DMS153 (cell line): ENCODE data around the gene GRK4.
"Not testable (repeated sequence)": the region's sequence is repeated elsewhere in the genome, so short reads cannot be mapped to it uniquely, and the experiment has no call there.

Experiments
- DNase-seq: peaks from one replicate; lab custom pipeline; 2025; lab: John Stamatoyannopoulos, UW

The GRK4 gene

DNA sequence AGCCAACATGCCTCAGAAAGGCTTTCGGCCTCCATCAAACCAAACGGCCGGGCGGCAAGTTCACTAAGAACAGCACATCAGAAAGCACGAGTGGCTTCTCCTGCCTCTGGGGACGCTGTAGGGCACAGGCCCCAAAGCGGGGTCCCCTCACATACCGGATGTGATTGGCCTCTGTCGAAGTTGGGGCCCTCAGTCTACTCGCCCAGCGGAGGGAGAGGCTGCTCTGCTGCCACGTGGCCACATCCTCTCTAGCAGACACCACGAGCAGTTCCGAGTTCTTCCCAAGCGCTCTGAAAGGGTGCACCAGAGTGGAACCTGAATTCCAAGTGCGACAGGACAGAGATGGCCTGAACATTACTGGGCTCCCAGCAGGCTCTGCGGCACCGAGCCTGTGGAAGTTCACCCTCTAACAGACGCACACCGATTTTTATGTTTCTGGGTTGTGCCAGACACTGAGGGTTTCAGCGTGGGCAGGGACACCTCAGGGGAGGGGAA is 21.3 kb upstream of the GRK4 start:
- no peak for DNase-seq

DNA sequence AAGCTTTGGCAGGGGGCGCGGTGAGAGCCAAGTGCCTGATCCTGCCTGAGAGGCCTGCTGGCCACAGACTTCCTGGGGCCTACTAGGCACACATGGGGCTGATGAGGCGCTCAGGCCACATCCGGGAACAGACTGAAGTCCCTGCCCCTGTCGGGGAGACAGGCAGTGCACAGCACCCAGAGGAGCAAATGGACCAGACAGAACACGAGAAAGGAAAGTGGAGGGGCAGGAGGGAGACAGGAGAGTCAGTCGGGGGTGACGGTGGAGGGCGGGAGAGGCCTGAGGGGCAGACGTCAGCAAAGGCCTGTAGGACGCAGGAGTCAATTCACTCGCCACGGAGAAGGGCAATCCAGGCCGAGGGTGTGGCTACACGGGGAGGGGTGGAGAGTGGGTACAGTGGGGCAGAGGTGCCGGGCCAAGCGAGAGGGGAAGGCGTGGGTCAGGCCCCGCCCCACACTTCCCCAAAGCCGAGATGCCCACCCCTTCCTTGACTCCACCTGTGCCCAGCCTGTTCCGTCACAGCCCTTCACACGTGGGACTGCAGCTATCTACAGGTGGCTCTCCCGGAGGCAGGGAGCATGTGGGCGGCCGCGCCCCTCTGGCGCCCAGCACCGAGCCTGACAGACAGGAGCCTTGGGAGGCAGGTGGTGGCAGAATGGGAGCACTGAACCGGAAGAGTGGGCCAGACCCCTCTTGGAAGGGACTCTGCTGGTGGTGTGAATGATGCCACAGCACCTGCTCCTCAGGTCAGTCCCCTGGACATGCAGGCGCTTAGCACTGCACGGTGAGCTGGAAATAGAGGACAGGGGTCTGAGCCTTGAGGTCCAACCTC is 20.6 kb upstream of the GRK4 start:
- no peak for DNase-seq

GRCh38 chr4:2943364-2944090 is 19.8 kb upstream of the GRK4 start:
- no peak for DNase-seq

GRCh38 chr4:2944091-2944482 is 19.3 kb upstream of the GRK4 start:
- no peak for DNase-seq

GRCh38 chr4:2944586-2945526 is 18.5 kb upstream of the GRK4 start:
- no peak for DNase-seq

GRCh38 chr4:2945619-2946604 is 17.5 kb upstream of the GRK4 start:
- DNase-seq, result not testable (repeated sequence)

- DNase-seq, result no peak
Observed at GRCh38 chr4:2946812-2947600, 16.4 kb upstream of the GRK4 start.

DNA sequence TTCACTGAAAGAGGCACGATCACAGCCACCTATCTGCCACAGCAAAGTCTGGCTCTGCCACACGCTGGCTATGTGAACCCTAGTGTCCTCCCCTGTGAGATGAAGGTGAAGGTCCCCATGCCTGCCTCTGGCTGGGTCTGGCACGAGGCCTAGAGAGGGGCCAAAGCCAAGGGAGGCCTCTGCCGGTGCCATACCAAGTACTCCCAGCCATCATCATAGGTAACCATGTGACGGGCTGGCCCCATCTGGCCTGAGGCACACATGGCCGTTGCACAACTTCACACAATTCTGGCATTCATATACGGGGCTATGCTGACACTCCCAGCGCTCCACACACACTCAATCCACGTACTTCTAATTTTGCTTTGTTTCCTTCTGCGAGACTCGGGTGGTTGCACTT is 15.4 kb upstream of the GRK4 start:
- no peak for DNase-seq

GRCh38 chr4:2948895-2949781 is 14.2 kb upstream of the GRK4 start:
- DNase-seq, result no peak

- no peak for DNase-seq
Observed at GRCh38 chr4:2949782-2950125, 13.6 kb upstream of the GRK4 start.

- DNase-seq, result no peak
Observed at GRCh38 chr4:2950221-2950989, 13.0 kb upstream of the GRK4 start.

DNA sequence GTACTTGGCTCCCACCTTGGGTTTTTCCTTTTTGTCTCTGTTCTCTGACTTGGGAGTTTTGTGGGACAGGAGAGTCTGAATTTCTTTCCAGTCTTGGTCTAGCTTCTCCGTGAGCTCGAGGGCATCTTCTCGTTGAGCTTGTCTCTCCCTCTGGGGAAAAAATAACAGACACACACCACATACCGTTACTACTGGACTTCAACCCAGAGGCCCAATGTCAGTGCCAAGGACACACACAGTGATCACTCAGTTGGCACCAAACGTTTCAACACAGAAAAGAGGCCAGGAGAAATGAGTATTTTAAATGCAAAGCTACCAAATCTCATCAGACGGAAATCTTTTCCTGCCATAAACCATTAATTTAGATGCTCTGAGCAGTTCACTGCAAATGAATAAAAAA is 9.9 kb upstream of the GRK4 start:
- DNase-seq, result no peak

GRCh38 chr4:2954358-2955185 is 8.8 kb upstream of the GRK4 start:
- no peak for DNase-seq

DNA sequence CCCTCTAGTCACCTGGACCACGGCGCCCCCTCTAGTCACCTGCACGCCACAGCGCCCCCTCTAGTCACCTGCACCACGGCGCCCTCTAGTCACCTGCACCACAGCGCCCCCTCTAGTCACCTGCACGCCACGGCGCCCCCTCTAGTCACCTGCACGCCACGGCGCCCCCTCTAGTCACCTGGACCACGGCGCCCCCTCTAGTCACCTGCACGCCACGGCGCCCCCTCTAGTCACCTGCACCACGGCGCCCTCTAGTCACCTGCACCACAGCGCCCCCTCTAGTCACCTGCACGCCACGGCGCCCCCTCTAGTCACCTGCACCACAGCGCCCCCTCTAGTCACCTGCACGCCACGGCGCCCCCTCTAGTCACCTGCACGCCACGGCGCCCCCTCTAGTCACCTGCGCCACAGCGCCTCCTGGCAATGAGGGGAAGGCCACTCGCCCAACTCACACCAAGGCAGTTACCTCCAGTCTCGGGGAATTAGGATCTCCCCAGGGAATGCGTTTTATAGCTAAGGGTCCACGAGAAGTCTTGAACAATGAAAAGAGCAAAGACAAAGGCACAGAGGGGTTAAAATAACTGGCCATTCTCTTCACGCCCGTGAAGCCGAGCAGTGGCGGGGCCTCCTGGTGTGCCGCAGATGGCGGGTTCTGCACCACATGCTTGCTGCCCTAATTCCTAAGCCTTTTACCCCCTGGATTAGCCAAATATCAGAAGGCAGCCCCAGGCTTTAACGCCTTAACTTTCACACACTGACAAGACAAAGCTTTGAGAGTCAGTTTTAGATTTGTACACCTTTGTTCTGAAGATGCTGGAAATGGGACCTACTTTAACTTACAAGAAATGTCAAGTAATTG is 8.0 kb upstream of the GRK4 start:
- DNase-seq, result not testable (repeated sequence)

DNA sequence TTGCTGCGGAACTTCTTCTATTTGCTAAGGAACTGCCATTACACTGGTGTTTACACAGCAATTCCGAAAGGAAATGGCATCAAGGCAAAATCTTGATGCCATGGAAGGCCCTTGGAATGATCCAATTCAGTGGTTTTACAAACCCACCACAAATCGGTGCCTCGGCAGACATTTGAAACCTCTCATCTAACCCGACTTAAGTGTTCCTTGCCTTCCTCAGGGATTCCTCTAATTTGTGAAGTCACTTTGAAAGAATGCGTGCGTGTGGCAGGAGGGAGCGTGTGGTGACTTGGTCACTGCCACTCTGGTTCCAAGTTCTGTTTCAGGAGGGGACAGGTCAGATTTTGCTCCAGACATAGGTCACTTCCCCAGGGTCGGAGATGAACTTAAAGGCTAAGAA is 4.9 kb upstream of the GRK4 start:
- DNase-seq, result no peak

- DNase-seq, result not testable (repeated sequence)
Observed at GRCh38 chr4:2960450-2960849, 2.9 kb upstream of the GRK4 start.

DNA sequence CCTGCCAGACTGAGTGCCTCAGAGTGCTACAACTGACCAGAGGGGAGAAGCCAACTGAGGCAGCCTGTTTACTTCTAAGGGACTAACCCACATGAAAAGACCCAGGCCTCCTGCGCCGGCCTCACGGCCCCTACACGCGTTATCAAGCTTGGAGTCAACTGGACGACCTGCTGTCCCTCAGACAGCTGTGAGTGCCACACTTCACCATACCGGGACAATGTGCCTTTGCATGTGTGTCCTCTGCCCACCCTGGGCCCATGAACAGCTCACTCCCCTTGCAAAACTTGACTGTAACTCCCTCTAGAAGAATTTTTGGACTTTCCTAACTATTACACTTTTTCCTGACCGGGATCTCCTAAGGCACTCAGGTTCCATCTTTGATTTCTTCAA is 2.0 kb upstream of the GRK4 start:
- DNase-seq, result no peak
